ENCODE measurements around the gene XPO5.
"Not testable (repeated sequence)": the region's sequence is repeated elsewhere in the genome, so short reads cannot be mapped to it uniquely, and the experiment has no call there.

Gene XPO5

GRCh38 chr6:43608310-43608763 is 32.5 kb upstream of the XPO5 start:
- DNase-seq (ENCODE audit: low read depth, low spot score): peak; percentile 76
- no peak overlapping the region for H3K4me3 ChIP-seq (ENCODE audit: insufficient read length, low read depth)
- peaks cover 27% of the 10 kb centered on the region for H3K36me3 ChIP-seq (ENCODE audit: insufficient read depth, insufficient read length, low read length)
- H3K4me1 ChIP-seq (ENCODE audit: insufficient read depth, insufficient read length): no peaks in the 10 kb centered on the region
- H3K9me3 ChIP-seq (ENCODE audit: insufficient read depth, low read length): no peaks in the 10 kb centered on the region
- no peaks in the 10 kb centered on the region for H3K27me3 ChIP-seq (ENCODE audit: insufficient read depth, insufficient read length)
- no peak overlapping the region for H3K9ac ChIP-seq (ENCODE audit: insufficient read length, low read depth)
- TF ChIP-seq SUZ12 (IDR thresholded peaks at IDR 0.05; ENCODE audit: extremely low read depth, insufficient read depth, insufficient read length) (no peak), YY1 (IDR thresholded peaks at IDR 0.05; ENCODE audit: insufficient read depth, insufficient read length) (no peak), ZNF274 (IDR thresholded peaks at IDR 0.05; ENCODE audit: low read depth, low read length) (no peak)

DNA sequence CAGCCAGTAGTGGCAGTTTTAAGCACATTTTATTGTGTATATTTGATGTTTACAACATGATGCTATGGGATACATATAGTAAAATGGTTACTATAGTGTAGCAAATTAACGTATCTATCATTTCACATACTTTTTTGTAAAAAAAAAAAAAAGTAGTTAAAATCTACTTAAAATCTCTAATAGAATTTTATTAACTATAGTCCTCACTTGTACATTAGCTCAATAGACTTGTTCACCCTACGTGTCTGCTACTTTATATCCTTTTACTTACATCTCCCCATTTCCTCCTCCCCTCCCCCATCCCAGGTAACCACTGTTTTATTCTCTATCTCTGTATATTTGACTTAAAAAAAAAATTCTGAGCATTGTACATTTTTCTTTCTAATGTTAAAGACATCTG is 30.2 kb upstream of the XPO5 start:
- no peak for TF ChIP-seq SUZ12 (IDR thresholded peaks at IDR 0.05; ENCODE audit: extremely low read depth, insufficient read depth, insufficient read length)
- H3K36me3 ChIP-seq (ENCODE audit: insufficient read depth, insufficient read length, low read length): peaks cover 33% of the 10 kb centered on the region

DNA sequence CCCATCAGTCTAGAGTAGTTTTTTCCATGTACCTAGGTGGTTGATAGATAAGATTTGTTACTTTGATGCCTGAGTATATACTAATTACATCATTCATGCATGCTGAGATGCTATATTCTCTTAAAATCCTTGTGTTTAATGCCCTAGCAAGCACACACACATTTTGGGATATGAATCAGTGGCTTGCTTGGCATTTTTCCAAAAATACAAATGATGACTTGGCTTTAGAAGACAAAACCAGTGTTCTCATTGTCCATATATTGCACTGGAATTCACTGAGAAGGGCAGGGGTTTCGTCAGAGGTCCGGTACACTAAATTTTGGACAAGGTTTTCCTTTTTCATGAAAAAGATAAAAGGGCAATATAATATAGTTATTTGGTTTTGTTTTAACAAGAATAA is 28.3 kb upstream of the XPO5 start:
- H3K36me3 ChIP-seq (ENCODE audit: insufficient read depth, insufficient read length, low read length): peaks cover 33% of the 10 kb centered on the region
- H3K27me3 ChIP-seq (ENCODE audit: insufficient read depth, insufficient read length): no peaks in the 10 kb centered on the region
- no peak for DNase-seq (ENCODE audit: low read depth, low spot score)

More for the DNA sequence above, 30.2 kb upstream of the XPO5 start:
- H3K4me3 ChIP-seq (ENCODE audit: insufficient read length, low read depth): no peak overlapping the region
- no peak for DNase-seq (ENCODE audit: low read depth, low spot score)
- no peaks in the 10 kb centered on the region for H3K9me3 ChIP-seq (ENCODE audit: insufficient read depth, low read length)
- H3K9ac ChIP-seq (ENCODE audit: insufficient read length, low read depth): no peak overlapping the region
- H3K27me3 ChIP-seq (ENCODE audit: insufficient read depth, insufficient read length): no peaks in the 10 kb centered on the region
- no peaks in the 10 kb centered on the region for H3K4me1 ChIP-seq (ENCODE audit: insufficient read depth, insufficient read length)

DNA sequence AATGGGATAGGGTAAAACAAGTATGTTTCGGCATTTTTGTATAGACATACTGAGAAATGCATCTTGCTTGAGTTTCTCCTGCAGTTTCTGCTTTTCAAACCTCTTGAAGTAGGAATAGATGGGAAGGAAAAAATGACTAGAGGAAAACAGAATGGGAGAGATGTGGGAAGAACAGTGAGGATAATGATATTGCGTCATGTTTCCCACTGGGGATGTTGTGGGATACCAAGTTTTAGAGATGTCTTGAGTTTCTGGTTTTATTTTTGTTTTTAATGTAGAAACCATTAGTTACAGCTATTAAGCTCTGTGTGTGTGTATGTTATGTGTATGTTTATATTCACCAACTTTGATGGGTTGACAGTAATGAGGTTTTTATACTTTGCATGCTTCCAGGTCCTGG is 24.8 kb upstream of the XPO5 start:
- H3K36me3 ChIP-seq (ENCODE audit: insufficient read depth, insufficient read length, low read length): peaks cover 44% of the 10 kb centered on the region
- no peak overlapping the region for H3K4me3 ChIP-seq (ENCODE audit: insufficient read length, low read depth)
- no peak overlapping the region for H3K9ac ChIP-seq (ENCODE audit: insufficient read length, low read depth)
- no peaks in the 10 kb centered on the region for H3K9me3 ChIP-seq (ENCODE audit: insufficient read depth, low read length)
- no peaks in the 10 kb centered on the region for H3K4me1 ChIP-seq (ENCODE audit: insufficient read depth, insufficient read length)
- no peak for DNase-seq (ENCODE audit: low read depth, low spot score)
- TF ChIP-seq YY1 (IDR thresholded peaks at IDR 0.05; ENCODE audit: insufficient read depth, insufficient read length) (no peak), ZNF274 (IDR thresholded peaks at IDR 0.05; ENCODE audit: low read depth, low read length) (no peak), SUZ12 (IDR thresholded peaks at IDR 0.05; ENCODE audit: extremely low read depth, insufficient read depth, insufficient read length) (no peak)
- H3K27me3 ChIP-seq (ENCODE audit: insufficient read depth, insufficient read length): no peaks in the 10 kb centered on the region

More for the DNA sequence above, 28.3 kb upstream of the XPO5 start:
- Histone ChIP-seq H3K9me3 (ENCODE audit: insufficient read depth, low read length) (no peaks in the 10 kb centered on the region), H3K4me1 (ENCODE audit: insufficient read depth, insufficient read length) (no peaks in the 10 kb centered on the region), H3K4me3 (ENCODE audit: insufficient read length, low read depth) (no peak overlapping the region), H3K9ac (ENCODE audit: insufficient read length, low read depth) (no peak overlapping the region)
- TF ChIP-seq ZNF274 (IDR thresholded peaks at IDR 0.05; ENCODE audit: low read depth, low read length) (no peak), SUZ12 (IDR thresholded peaks at IDR 0.05; ENCODE audit: extremely low read depth, insufficient read depth, insufficient read length) (no peak), YY1 (IDR thresholded peaks at IDR 0.05; ENCODE audit: insufficient read depth, insufficient read length) (no peak)

- Histone ChIP-seq H3K27me3 (ENCODE audit: insufficient read depth, insufficient read length) (no peaks in the 10 kb centered on the region), H3K4me3 (ENCODE audit: insufficient read length, low read depth) (no peak overlapping the region), H3K36me3 (ENCODE audit: insufficient read depth, insufficient read length, low read length) (peaks cover 15% of the 10 kb centered on the region), H3K4me1 (ENCODE audit: insufficient read depth, insufficient read length) (no peaks in the 10 kb centered on the region), H3K9ac (ENCODE audit: insufficient read length, low read depth) (no peak overlapping the region), H3K9me3 (ENCODE audit: insufficient read depth, low read length) (no peaks in the 10 kb centered on the region)
- no peak for TF ChIP-seq ZNF274 (IDR thresholded peaks at IDR 0.05; ENCODE audit: low read depth, low read length)
- TF ChIP-seq YY1 (IDR thresholded peaks at IDR 0.05; ENCODE audit: insufficient read depth, insufficient read length): no peak
- TF ChIP-seq SUZ12 (IDR thresholded peaks at IDR 0.05; ENCODE audit: extremely low read depth, insufficient read depth, insufficient read length): no peak
- no peak for DNase-seq (ENCODE audit: low read depth, low spot score)
Observed at GRCh38 chr6:43593938-43594337, 18.1 kb upstream of the XPO5 start.

GRCh38 chr6:43589564-43589963 is 13.7 kb upstream of the XPO5 start:
- H3K4me1 ChIP-seq (ENCODE audit: insufficient read depth, insufficient read length); H3K27me3 ChIP-seq (ENCODE audit: insufficient read depth, insufficient read length); DNase-seq (ENCODE audit: low read depth, low spot score); H3K9ac ChIP-seq (ENCODE audit: insufficient read length, low read depth); H3K4me3 ChIP-seq (ENCODE audit: insufficient read length, low read depth); H3K9me3 ChIP-seq (ENCODE audit: insufficient read depth, low read length): not testable (repeated sequence)
- peaks cover 28% of the 10 kb centered on the region for H3K36me3 ChIP-seq (ENCODE audit: insufficient read depth, insufficient read length, low read length)

- peaks cover 41% of the 10 kb centered on the region for H3K36me3 ChIP-seq (ENCODE audit: insufficient read depth, insufficient read length, low read length)
Observed at GRCh38 chr6:43588194-43588593, 12.4 kb upstream of the XPO5 start.

More at GRCh38 chr6:43588194-43588593, 12.4 kb upstream of the XPO5 start:
- TF ChIP-seq YY1 (IDR thresholded peaks at IDR 0.05; ENCODE audit: insufficient read depth, insufficient read length) (no peak), SUZ12 (IDR thresholded peaks at IDR 0.05; ENCODE audit: extremely low read depth, insufficient read depth, insufficient read length) (no peak), ZNF274 (IDR thresholded peaks at IDR 0.05; ENCODE audit: low read depth, low read length) (no peak)
- Histone ChIP-seq H3K27me3 (ENCODE audit: insufficient read depth, insufficient read length) (no peaks in the 10 kb centered on the region), H3K4me1 (ENCODE audit: insufficient read depth, insufficient read length) (no peaks in the 10 kb centered on the region), H3K4me3 (ENCODE audit: insufficient read length, low read depth) (no peak overlapping the region), H3K9me3 (ENCODE audit: insufficient read depth, low read length) (no peaks in the 10 kb centered on the region), H3K9ac (ENCODE audit: insufficient read length, low read depth) (no peak overlapping the region)
- DNase-seq (ENCODE audit: low read depth, low spot score): no peak
